T-helper 22 cell (primary cell): ENCODE measurements around the gene MTA3.

ENCODE experiments used
- DNase-seq: peaks from one replicate; pipeline ENCODE4 v3.0.0-alpha.2; 2020; ENCODE audit warnings: low read depth

MTA3 gene

DNA sequence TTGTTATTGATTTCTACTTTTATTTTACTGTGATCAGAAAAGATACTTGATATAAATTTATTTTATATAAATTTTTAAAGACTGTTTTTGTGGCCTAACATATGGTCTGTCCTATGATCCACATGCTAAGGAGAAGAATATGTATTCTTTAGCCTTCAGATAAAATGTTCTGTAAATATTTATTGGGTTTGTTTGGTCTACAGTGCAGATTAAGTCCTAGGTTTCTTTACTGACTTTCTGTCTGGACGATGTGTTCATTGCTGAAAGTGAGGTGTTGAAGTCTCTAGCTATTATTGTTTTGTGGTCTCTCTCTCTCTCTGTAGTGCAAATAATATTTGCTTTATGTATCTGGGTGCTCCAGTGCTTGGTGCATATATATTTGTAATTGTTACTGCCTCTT lies 165.4 kb downstream of the MTA3 start:
- no peak for DNase-seq

DNA sequence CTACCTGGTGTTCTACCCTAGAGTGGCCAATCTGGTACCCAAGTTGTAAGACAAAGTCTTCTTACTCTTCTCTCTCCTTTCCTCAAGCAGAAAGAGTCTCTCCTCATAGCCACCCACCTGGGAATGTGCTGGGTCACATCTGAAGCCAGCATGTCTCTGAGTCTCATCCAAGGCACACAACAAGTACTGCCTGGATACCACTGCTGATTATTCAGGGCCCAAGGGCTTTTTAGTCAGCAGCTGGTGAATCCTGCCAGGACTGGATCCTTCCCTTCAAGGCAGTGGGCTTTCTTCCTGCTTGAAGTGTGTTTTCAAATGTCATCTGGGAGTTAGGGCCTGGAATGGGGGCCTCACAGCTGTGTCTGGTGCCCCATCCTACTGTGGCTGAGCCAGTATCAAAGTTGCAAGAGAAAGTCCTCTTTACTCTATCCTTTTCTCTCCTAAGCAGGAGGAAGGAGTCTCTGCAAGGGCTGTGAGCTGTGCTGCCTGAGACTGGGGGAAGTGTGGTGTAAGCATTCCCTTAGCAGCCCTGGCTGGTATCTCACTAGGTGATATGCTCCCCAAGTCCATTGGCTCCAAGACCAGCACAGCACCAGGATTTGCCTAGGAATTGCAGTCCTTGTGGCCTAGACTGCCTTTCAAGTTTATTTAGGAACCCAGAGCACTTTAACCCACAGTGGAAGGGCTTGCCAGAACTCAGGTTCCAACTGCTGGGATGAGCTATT lies 168.3 kb downstream of the MTA3 start:
- no peak for DNase-seq

DNA sequence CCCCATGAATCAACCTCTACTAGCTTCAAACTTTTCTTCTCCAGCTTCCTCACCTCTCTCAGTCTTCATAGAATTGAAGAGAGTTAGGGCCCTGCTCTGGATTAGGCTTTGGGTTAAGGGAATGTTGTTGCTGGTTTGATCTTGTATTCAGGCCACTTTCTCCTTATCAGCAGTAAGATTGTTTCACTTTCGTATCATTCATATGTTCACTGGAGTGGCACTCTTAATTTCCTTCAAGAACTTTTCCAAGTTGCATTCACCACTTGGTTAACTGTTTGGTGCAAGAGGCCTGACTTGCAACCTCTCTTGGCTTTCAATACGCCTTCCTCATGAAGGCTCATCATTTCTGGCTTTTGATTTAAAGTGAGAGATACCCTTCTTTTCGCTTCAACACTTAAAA lies 172.7 kb downstream of the MTA3 start:
- no peak for DNase-seq

DNA sequence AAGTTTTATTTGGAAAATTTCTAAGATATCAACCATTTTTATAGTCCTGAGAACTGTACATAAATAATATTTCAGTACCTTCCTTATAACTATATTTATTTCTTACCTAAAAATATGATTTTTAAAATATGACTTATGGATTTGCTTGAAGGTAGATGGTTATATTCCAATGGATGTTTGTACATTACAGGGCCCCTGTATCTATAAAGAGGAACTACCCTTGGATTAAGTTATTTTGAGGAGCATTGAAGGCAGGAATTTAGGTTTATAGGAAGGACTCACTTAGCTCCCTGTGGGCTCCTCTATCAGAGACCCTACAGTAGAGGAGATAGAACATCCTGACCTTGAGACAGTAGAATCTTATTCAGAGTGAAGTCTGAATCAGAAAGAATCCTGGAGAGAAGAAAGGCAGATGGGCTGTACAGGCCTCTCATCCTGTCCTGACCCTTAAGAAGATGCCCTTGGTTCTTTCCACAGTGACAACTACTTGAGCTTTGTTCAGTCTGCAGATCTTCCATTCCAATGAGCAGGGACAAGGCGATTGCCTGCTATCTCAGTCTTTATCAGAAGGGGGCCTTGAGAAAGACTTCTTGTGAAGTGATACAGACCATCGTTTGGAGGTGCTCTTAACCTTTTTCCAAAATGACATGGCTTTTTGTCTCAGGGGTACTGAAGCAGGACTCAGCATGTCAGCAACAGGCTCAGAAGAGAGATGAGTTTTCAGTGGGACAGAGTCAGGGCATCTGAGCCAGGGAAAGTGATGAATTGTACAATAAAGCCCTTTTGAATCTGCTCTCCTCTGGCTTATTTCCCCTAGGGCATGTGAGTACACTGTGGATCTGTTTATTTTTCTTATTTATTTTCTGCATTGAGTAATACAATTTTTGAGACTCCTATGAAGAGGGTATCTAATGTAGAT lies 174.6 kb downstream of the MTA3 start:
- no peak for DNase-seq

DNA sequence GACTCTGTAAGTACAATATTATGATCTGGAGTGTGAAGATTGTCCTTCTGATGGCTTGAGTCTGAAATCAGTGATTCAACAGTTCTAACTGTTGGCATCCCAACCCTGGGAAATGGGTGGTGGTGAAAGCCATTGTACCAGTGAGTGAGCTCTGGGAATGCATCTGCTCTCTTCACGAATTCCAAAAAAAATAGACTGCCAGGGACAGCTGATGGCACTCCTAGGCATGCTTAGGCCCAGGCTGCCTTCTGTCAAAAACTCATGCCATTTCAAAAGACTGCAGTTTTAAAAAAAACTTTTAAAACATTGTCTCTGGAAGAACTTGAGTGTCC lies 175.2 kb downstream of the MTA3 start:
- no peak for DNase-seq

DNA sequence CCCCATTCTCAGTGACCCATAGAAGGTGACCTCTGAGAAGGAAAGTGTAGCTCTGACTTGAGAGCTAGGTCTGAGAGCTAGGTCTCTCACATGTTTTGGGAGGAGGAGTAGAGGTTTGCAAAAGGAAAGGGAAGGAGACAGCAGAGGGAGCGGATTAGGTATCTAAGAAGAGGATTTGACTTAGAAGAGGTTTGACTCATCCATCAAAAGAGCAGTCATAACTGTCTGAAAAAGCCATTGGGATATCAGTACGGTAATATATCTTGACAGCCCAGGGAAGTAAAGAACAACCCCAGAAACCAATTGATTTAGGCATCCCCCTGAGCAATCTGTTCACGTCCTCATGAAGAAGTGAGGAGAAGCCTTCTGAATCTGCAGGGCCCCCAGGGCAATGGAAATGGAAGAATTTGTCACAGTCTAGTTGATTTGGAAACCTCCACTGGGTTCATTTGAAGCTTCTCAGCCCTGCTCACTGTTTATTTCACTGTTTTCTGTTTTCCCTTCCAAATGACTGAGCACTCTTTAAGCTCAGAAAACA lies 176.2 kb downstream of the MTA3 start:
- DNase-seq: no peak

DNA sequence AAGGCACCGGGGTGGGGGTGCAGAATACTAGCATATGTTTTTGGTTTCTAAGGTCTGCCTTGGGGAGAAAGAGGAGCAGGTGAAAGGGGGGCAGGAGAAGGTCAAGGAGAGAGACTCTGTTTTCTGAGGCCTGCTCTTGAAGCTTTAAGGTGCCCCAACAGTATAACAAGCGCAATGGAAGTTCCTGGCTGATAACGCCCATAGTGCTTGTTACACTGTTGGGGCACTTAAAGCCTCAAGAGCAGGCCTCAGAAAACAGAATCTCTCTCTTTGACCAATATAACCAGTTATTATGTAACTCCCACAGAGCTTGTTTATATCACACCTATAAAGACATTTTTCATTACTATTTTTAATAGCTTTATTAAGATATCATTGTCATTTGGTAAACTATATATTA lies 179.0 kb downstream of the MTA3 start:
- DNase-seq: no peak

DNA sequence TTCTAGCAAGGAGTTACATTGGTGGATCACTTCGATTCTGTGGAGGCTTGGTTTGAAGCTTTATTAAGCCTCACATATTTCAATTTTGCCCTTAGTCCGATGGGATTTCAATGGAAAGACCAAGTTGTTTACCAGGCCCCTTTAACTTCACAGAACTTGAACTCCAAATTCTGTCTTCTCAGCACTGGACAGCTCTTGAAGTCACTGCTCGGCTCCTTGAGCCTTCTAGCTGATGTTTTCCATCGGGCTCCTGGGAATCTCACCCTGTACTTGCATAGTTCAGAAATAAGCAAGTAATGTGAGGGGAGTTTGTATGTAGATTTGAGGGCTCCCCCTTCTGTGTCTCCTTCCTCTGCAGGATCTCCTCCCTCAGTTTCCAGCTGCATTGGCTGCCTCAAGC lies 180.4 kb downstream of the MTA3 start:
- no peak for DNase-seq

DNA sequence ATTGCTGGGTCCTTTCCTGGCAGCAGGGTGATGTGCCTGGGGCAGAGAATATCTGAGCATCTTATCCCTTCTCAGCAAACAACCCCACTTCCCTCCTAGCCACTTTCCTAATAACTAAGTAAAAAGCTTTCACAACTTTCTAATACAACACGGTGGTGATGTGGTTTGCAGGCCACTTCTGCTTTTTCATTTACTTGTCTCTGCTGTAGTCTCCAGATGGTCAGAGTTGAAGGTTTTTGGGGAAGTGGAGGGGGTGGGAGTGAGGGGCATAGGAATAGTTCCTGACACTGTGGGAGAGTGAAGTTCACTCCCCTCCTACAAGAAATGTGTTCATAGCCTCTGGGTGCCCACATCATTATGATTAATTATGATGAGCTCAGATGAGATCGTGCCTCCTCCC lies 183.9 kb downstream of the MTA3 start:
- DNase-seq: no peak

DNA sequence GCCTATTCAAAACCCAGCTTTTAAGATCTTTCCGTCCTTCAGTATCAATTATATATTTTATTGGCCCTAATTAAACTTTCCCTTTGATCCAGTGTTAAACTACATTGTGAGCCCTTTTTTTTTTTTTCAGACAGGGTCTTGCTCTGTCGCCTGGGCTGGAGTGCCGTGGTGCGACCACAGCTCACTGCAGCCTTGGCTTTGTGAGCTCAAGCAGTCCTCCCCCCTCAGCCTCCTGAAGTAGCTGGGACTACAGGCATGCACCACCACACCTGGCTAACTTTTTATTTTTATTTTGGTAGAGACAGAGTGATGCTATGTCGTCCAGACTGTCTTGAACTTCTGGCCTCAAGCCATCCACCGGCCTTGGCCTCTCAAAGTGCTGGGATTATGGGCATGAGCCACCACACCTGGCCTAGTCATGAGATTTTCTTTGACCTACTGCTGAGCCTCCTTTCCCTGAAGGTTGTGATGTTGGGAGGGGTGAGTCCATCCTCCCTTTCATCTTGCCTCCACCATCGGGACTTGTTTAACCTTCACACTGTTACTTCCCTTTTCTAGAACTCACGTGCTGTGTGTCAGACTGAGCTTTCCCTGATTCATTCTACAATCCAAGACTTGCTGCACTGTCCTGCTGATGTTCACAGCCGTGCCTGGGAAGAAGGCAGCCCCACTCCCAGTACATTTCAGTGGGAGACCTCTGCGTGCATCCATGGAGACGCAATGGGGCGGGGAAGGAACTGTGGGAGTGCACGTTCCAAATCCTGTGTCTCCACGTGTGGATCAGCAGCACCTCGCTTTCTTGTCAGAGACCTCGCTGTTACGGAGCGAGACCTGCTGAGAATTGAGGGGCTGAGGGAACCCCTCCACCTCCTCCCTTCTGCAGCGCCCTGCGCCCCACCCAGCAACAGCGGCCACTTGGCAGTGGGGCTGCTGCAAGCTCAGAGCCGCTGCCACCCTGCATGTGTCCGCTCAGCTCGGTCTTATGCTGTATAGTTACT lies 184.7 kb downstream of the MTA3 start:
- DNase-seq: no peak

DNA sequence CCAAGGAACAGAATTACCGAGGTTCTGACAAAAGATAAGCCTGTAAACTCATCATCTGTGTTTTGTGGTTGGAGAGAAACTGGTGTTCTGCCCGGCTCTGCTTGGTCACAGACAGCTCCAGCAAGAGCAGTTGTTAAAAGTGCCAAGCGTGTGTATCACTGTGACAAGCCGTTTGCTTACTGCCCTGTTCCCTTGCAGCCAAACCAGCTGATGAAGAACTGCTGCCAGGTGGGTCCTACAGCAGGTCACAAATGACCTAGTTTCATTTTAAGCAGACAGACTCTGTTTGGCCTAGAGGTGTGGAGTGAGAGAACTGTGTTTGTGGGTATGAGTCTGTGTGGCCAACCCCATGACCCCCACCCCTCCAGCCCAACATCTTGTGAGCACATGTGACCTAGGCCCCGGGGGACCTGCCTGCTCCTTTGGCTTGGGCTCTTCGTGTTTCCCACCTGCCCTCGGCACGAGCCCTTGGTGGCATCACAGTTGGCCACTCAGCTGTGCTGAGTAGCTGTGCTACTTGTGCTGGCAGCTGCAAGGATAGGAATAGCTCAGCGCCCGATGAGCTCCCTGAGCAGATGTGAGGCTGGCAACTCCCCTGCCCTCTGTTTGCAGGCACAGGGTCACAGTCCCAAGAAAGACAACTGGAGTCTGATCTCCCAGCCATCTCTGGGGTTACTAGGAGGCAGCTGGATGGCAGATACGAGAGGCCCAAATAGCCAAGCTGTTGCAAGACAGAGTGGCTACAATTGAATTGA lies 185.8 kb downstream of the MTA3 start:
- no peak for DNase-seq

DNA sequence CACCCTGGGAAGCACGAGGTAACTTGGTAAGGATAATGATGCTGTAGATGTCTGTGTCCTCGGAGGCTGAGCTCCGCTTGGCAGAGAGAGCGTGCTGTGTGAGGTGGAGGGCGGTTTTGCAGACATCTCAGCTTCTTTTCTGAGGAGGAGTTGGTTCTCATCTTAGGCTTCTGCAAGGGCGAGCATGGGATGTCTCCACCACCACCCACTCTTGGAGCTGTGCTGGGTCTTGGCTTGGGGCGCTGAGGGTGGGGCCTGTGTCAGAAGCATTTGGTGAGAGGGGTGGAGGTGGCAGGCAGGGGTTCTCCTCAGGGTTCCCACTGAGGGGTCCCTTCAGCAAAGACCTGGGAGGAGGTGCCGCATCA lies 186.3 kb downstream of the MTA3 start:
- DNase-seq: no peak

DNA sequence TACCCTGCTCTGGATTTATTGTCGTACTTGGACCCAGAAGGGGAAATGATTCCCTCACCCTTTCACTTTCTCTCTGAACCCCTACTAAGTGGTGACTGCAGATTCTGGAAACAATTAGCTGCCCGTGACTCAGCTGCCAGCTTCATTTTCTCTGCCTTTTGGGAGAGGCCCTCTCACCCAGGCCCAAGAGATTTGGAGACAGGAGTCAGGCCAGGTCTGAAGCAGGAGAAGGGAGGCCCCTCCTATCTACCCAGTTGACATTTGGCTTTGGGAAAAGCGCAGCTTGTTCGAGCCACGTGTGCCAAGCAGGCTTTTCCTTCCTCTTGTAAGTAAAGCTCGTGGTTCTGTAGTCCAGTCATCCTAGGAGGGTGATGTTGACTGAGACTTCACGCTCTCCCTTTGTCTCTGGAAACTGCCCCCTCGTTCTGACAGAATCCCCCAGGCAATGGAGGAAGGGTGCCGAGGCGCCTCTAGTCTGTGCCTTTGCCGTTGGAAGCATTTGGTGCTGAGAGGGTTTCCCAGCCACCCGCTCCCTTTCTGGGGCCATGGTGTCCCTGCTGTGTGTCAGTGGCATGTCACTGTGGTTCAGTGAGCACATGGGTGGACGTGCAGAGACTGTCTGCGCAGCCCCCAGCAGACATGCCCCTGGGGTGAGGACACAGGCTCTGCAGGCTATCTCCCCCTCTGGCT lies 186.9 kb downstream of the MTA3 start:
- DNase-seq: no peak

DNA sequence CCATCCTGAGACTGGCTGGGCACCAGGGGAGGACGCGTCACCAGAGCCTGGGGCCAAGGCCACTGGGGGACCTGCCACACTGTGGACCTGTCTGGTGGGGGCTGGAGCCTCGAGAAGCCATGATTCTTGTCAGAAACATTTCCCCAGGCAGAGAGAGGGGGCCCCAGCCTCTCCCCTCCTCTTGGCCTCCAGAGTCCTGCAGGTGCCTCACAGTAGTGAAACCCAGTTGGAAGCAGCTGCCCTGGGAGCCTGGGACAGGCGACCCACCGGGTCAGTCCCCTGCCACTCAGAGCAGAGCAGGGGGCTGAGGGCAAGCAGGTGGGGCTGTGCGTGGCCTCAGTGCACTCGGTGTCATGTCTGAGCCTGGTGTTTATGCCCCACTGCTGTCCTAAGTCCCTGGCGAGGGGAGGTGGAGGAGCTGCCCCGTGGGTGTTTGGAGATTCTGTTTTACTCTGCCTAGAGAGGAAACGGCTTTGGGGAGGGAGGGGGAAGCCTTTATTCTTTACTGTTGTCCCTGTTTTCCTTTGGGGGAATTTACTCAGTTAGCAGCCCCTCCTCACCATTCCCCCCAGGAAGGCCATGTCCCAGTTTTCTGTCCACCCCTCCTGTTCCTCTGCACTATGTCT lies 187.8 kb downstream of the MTA3 start:
- DNase-seq: no peak

DNA sequence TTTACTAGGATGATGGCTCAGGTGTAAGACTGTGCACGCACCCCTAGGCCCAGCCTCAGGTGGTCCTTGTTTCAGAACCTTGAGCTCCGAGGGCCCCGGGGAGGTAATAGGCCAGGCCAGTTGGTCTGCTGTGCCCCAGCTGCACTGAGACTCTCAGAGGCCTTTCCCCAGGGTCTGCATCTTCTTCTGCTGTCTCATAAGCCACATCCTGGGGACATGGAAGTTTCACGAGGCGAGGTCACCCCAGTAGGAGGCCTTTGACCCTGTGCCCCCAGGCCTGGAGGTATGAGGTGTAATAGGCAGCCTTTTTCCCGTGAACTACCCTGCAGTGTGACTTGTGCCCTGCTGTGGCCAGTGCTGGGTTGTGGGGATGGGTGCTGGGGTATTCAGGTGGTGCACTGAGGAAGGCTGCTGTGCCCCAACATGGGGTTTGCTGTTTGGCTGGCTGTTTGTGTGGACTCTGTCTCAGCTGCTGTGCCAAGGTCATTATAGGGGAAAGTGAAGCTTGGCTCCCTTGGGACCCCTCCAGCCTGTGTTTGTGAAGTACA lies 188.6 kb downstream of the MTA3 start:
- DNase-seq: no peak

DNA sequence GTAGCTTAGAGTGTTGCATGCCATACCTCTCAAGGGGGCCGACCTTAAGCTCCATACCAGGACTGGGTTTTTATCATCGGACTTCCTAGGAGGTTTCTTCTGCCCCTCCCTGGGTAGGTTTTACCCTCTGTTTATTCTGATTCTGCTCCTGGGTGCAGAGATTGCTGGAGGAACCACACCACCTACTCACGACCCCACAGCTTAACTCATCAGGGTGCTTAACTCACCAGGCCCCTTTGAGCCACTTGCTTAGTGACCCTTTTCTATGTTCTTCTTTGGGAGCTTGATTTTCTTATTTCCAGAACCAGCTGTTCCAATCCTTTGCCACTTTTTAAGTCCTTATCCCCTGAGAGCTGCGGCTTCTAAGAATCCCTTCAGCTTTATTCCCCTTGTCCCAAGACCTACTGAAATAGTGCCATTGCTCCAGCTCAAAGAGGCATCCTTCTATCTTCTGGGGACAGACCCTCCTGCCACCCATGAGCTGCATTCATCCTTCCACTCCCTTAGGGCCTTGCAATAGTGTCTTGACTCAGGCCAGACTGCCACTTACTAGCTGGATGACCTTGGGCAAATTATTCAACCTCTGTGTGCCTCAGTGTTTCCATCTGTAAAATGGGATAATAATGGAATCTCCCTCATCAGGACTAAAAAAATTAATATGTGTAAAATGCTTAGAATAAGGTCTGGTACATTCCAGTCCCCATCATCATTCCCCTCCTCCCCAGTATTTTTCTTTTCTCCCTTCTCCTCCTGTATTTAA lies 189.7 kb downstream of the MTA3 start:
- no peak for DNase-seq

DNA sequence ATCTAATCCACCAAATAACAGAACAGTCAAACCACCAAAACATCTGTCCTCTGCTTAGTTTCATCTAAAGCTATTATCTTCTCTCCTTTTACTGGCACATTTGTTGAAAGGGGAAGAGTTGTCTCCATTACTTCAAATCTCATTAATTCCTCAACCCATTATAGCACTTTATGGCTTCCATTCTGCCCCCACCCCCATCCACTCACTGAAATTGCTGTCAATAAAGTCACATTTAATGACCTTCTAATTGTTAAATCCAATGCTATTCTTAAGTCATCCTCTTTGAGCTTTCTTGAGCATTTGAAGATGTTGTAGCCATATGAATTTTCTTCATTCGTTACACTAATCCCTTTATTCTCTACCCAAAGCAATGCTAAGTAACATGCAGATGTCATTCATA lies 190.3 kb downstream of the MTA3 start:
- no peak for DNase-seq

DNA sequence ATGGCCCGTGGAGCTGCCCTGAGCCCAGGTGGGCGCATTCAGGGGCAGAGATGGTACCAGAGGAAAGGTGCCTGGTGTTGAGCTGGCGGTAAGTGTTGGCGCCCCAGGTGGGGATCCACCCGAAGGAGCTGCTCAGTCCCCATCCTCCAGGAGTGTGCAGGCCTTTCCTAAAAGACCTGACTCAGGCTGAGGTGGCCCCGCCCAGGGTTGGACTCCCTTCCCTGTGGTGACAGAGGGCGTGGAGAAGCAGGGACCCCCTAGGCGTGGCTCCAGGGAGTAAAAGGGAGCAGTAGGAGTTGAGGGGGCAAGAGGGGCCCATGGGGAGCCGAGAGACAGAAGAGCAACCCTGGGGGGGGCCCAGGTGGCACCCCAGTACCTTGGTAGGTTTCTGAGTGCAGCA lies 193.1 kb downstream of the MTA3 start:
- no peak for DNase-seq

DNA sequence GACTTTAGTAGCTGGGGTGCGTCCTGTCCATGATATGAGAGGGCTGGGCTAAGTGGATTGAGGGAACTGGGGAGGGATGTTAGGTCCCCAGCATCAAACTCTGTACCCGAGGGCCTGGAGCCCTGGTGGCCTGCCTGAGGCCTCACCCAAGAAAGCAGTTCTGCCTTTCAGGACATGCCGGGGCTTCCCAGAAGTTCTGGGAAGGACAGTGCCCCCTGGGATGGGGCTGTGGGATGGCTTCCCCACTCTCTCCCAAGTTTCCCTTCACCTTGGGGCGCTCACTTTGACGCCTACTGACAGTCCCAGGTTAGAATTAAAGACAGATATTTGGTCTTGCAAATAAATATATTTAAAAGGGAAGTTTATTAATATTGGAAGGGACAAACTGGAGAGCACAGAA lies 193.7 kb downstream of the MTA3 start:
- no peak for DNase-seq
